Kidney tubule cell (primary cell): ENCODE measurements around the gene SPAG6.
A peak's percentile ranks its signal among the peaks of the same experiment; 100 is the strongest.
"Not testable (repeated sequence)": the region's sequence is repeated elsewhere in the genome, so short reads cannot be mapped to it uniquely, and the experiment has no call there.

Experiments
- DNase-seq: peaks from one replicate; pipeline ENCODE4 v3.0.0-alpha.2; 2018; ENCODE audit warnings: low spot score

Gene SPAG6

DNA sequence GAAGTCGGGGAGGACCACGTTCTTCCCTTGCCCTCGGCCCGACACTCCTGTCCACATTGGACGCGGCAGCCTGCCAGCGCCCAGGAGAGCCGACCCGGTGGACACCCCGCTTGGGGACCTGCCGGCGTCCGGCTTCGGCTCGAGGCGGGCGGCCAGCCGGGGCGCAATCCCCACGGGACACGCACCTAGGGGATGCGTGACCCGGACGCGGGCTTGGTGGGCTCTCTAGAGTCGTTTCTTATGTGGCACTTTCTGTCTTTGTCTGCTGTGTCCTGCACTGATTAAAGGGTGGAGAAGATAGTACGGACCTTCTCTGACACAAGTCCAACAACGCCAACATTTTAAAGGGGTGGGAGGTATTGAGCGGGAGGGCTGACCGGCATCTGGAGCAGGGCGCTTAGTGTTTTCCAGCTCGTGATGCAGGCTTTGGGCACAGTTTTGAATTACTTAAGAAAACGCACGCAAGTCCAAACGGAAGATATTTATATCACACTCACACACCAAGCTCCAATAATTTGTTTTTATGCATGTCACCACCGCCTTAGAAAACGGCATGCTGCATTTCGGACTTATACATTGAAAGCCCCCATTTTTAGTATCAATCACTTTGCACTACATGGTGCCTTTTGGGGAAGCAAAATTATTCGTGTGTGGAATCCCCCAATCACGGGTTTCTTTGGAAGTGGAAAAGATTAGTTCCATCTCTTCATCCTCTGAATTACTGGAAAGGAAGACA is 3.9 kb upstream of the SPAG6 start:
- no peak for DNase-seq

DNA sequence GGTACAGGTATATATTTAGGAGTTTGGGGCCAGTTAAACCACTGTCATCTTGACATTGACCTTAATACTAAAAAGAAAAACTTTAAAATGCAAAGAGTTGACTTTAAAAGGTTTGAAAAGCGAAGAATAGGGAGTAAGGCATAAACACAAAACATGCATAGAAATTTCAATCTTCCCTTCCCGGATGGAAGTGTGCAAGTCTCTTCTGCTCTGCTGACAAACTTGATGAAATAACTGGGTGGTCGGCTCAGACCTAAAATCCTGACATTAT is 3.4 kb upstream of the SPAG6 start:
- no peak for DNase-seq

DNA sequence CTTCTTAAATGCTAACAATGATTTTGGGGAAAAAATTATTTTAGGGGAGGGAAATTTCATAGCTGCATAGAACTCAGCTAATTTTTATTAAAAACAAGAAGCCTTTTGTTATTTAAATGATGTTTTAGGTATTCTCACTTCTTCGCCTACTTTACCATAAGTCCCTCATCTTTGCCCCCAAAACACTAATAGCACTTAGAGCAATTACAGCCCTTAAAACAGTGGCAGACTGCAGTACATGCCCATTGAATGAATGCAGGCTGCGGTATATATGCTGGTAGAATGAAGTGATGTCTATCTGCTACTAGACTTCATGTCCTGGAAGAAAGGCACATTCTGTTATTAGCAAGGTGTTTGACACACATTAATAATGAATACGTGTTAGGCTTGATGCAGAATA is 2.9 kb upstream of the SPAG6 start:
- no peak for DNase-seq

GRCh38 chr10:22343731-22344130 is 1.6 kb upstream of the SPAG6 start:
- DNase-seq: no peak

DNA sequence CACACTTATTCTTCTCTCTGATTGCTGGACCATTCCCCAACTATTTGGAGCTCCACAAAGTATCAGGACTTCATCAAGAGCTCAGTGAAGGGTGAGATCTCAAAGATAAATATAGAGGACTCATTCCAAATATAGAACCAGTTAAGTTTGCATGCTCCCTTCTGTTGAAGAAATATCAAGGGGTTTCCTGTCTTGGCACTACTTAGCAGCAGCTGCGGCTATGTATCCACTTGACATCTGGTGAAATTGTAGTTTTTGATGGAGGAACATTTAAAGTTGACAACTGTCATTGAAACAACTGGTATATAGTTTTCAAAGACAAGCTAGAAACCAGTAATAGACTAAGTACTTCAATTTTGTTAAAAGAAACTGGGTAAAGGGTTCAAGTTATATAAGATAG is 1.0 kb upstream of the SPAG6 start:
- no peak for DNase-seq

DNA sequence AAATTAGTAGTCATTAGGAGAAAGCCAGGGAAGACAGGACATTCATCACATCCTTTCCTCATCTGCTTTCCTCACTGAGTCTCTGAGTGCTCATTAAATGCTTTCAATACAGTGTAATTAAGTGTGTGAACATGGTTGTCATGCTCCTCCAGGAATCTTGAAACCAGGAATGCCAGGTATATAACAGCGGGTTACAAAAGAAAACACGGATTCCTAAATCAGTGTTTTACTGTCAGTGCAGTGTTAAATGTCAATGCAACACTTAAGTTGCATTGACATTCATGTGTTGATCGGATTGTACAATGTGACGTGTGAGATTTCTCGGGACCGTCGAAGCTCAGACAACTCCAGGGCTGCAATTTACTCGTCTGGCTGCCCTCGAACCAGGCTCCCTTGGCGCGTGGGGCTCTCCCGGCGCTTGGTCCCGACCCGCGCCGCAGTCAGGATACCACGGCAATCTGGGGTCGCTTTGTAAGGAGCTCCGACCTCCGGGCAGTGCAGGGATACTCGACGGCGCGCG is 455 bp upstream of the SPAG6 start:
- no peak for DNase-seq

GRCh38 chr10:22346096-22346661 is 883 bp downstream of the SPAG6 start:
- no peak for DNase-seq

DNA sequence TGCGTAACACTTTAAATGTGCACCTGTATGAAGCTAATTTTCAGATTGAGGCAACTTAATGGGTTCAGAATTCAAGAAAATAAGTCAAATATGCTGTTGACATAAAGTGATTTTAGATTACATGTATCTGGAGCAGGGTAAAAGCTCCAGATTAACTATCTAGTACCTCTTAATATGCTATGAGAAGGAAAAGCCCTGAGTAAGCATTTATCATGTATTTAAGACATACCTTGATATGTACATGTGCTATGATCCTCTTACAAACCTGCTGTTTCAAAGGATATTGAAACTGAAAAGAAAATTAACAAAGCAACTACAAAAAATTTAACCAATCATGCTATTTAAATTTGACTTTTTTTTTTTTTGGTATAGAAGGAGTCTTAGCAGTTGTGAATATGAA is 4.5 kb downstream of the SPAG6 start:
- no peak for DNase-seq

GRCh38 chr10:22351131-22351703 is 5.9 kb downstream of the SPAG6 start:
- DNase-seq: no peak

- no peak for DNase-seq
Observed at GRCh38 chr10:22356324-22356873, 11.1 kb downstream of the SPAG6 start.

- DNase-seq: not testable (repeated sequence)
Observed at GRCh38 chr10:22357770-22358169, 12.5 kb downstream of the SPAG6 start.

DNA sequence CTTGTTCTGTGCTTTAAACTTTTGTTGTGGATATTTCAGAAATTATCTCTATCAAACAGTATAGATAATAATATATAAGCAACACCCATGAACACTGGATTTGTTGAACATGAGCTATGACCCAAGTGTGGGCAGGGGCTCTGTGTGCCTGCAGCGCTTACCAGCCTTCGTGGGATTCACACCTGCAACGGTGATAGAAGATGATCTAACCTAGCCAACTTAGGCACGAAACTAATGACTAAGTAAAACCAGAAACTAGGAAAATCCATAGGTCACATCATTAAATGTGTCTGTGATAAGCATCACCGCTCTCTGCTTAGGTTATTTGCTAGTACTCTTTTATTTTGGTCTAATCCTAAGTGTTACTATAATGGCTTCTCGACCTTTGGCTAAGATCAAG is 18.0 kb downstream of the SPAG6 start:
- DNase-seq: no peak

DNA sequence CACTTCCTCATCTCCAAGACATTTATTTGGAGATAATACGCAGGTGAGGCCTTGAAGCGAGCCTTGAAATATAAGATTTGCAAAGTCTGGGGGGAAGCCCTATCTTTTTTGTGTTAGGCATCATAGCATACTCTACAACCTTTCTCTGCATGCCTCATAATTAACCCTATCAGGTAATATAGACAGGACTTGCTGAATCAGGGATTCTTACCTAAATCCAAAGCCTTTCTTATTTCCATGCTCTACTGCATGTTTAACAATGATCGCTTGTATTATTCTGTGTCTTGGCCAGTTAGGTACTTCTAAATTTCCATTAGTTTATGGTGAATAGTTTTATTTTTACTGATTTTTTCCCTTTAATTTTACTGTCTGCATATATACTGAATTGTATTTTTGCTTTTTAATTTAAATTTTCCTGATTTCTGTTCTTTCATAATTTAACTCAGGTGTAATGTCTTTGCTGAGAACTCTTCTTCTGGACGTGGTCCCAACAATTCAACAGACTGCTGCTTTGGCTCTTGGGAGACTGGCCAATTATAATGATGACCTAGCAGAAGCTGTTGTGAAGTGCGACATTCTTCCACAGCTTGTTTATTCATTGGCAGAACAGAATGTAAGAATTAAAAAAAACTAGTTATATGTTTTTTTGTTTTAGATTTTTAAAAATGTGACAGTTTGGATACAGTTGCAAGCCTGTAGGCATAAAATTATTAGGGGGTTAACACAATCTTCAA is 19.3 kb downstream of the SPAG6 start:
- DNase-seq: no peak

DNA sequence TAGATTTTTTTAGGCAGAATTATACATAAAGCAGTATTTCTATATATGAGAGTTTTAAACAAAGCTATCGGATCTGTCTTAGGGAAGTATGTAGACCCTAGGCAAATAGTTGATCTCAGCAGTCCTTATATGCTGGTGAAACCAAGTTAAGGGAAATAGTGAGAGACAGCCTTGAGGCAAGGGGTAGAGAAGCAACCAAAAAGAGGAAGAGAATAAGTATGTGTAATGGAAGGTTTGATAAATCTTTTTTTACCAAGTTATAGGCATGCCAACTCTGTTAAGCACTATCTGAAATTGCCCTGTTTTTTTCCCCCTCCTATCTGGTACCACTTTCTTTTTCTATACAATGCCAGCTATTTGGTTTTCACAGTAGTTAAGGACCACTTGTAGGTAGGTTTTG is 19.9 kb downstream of the SPAG6 start:
- DNase-seq: no peak

DNA sequence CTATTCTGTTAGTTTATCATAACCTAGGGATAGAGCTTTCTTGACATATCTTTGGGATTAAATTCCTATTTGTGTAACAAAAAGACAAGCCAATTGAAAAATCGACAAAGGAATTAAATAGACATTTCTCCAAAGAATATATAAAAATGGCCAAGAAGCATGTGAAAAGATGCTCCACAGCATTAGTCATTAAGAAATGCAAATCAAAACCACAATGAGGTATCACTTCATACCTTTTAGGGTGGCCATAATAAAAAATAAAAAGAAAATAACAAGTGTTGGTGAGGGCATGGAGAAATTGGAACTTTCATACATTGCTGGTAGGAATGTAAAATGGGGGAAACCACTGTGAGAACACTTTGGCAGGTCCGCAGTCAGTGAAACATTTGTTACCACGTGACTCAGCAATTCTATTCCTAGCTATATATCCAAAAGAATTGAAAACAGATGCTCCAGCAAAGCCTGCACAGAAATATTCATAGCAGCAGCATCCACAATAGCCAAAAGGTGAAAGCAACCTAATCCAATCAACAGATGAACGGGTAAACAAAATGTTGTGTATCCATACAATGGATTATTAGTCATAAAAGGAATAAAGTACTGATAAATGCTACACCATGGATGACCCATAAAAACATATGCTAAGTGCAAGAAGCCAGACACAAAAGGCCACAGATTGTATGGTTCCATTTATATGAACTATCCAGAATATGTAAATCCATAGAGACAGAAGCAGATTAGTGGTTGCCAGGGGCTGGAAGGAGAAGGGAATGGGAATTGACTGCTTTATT is 20.5 kb downstream of the SPAG6 start:
- no peak for DNase-seq

GRCh38 chr10:22366435-22366703 is 21.1 kb downstream of the SPAG6 start:
- no peak for DNase-seq

DNA sequence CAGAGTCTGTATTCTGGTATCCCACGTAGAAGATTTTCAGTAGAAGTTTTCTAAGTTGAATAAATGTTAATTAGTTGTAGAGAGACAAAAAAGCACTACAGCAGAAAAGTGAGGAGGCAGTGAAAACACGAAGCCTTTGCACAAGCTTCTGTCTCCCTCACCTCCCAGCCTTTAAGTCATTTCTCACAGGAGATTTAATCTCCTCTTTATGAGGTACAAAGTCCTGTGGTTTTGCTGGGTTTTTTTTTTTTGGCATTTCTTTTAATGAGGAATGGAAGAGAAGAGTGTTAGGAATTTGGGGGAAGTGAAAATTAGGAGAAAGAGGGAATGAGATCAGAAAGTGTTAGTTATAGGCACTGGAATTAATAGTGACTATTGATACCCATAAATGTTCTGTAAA is 21.5 kb downstream of the SPAG6 start:
- DNase-seq: no peak

DNA sequence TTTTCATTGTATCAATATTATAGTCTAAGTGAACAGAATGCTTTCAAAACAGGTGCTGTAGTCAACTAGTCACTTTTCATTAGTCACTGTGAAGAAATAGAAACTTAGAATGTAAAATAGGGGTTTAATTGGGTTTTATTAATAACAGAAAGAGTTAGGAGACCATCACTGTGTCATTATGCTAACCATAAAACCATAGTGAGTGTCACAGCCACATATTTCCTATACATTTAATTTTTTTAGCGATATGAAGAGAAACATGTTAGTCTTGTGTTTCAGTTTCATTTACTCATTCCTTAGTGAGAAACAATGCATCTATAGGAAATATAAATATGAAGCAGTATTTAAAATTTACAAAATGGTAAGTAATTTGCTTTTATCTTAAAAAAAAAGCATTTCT is 22.2 kb downstream of the SPAG6 start:
- no peak for DNase-seq

GRCh38 chr10:22368402-22368801 is 23.1 kb downstream of the SPAG6 start:
- DNase-seq: no peak

DNA sequence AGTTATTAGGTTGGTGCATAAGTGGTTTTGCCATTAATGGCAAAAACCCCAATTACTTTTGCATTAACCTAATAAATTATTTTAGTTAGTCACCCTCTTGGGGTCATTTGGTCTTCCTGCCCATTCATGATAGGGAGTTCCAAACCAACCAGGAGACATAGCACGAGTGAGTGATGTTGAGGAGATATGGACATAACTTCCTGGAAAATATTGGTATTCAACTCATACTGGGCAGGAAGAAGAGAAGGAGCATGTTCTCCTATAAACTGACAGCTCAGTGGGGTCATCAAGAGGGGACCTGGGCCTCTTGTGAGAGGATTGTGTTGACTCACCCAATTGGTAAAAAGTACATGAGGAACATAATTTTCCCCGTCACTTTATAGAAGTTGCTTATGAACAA is 23.7 kb downstream of the SPAG6 start:
- no peak for DNase-seq

- DNase-seq: peak; percentile 35
Observed at GRCh38 chr10:22369434-22370072, 24.3 kb downstream of the SPAG6 start.

DNA sequence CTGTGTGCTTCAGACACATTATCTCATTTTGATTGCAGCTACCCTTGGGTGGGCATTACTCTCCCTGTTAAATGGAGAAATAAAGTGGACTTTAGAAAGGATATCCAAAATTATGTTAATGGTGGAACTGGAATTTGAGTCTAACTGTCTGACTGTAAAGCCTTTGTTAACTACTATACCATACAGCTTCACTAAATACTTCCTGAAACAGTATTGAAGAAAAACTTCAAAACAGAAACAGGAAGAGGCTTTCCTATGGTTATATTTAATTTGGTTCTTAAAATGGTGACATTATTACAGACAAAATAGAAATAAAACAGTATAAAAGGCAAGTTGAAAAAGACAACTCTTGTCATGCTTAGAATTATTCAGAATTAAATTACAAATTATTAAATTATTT is 25.0 kb downstream of the SPAG6 start:
- DNase-seq: no peak
